Activated naive CD4-positive, alpha-beta T cell treated with anti-CD3 and anti-CD28 coated beads, Interleukin-2, amount 10 ng/mL, durations not matched to agents 5 hours and 36 hours (primary cell): ENCODE data around the gene UFL1. TPM values are rescaled to one million over a fixed set of nuclear protein-coding genes. Genes with fewer than 3 reads are reported as not detected.

Experiments used
- total RNA-seq, 2 experiments: library from RNA; stranded (reverse); gene quantifications; one replicate each; pipeline ENCODE4 v1.2.3, GENCODE V29; 2021

UFL1 gene
- 10 to 100 TPM; 24.6 to 25.2 TPM for total RNA-seq

DNA sequence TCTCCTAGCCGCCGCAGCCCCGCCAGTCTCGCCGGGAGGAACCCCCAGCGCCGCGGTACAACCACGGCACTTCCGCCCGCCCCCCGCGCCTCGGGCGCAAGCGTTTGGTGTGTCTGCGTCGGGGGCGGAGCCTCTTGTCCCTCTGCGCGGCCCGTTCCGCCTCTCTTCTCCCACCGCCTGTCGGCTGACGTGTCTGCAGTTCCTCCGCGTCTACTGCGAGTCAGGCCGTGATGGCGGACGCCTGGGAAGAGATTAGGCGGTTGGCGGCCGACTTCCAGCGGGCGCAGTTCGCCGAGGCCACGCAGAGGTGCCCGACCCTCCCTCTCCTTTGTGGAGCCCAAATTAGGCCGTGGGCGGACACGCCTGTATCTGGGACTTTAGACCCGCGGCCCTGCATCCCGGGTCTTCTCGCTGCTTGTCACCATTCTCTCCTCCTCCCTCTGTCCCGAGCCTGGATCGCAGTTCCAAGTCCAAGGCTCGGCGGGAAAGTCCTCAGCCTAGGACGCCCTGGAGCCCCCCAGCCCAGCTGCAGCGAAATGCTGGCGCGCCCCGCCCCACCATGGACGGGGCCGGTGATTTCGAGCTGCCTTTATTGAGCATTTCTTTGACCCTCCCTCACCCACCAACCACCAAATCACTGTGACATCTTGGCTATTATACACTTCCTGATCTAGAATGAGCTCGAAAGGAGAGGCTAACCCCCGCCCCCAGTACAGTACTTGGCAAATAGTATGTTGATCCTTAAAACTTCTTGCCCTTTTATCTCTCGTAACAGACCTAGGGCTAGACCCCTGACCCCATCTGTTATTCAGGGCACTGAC lies at the start of gene UFL1:
TSS of gene UFL1 (plus strand) at position 163 of the 821 bp plus-strand sequence. CDS start at position 231, 68 bp downstream.

DNA sequence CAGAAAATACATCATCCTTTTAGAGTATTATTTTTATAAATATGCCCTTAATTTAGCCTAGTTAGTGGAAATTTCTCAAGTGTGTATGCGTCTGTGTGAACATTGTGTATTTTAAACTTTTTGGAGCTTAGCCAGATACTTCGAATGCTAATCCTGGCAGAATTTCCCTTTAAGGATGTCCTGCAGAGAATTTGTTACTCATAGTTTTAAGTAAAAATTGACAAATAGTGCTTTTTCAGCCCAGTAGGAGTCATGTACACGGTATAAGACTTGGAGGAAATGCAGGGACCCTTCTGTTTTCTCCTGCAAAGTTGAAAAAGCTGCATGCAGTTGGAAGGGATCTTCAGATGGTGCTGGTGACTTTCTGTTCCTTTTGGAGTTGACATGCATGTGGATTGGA lies 41.3 kb downstream of the UFL1 start, which contains the start of gene FHL5:
TSS of gene FHL5 (plus strand) at position 243 of the 400 bp plus-strand sequence. CDS start 40,486 bp downstream, outside the sequence.

Other genes with a start within 250 kb of the UFL1 start
- gene FHL5, start 41.3 kb downstream of the UFL1 start, total RNA-seq, result not detected